Measurements from ENCODE around the gene WDR5. TPM values are rescaled to one million over a fixed set of nuclear protein-coding genes. Genes with fewer than 3 reads are reported as not detected.
A peak's percentile ranks its signal among the peaks of the same experiment; 100 is the strongest.

Gene WDR5
- total and polyA plus RNA-seq, 9 donors: 25.1 to 60.2 (median 47.2) TPM

- Histone ChIP-seq H3K4me1 (ENCODE audit: control insufficient read depth, insufficient read depth, low read length) (peaks cover 36% of the 10 kb centered on the region), H3K36me3 (ENCODE audit: control insufficient read depth, insufficient read depth, low read length) (no peaks in the 10 kb centered on the region), H3K4me3 (ENCODE audit: low read length) (no peak overlapping the region), H3K27ac (ENCODE audit: low read length) (peak overlapping the region; percentile 25), H3K27me3 (ENCODE audit: control insufficient read depth, insufficient read depth, low read length) (peaks cover 2% of the 10 kb centered on the region), H3K9me3 (replicated peaks; ENCODE audit: control insufficient read depth, low read depth, low read length) (no peaks in the 10 kb centered on the region)
- DNase-seq: peak; percentile 32
- 41% methylated on average over 13 of the region's 21 CpGs for WGBS (ENCODE audit: insufficient coverage)
Measured at GRCh38 chr9:134186471-134187109, 50.7 kb downstream of the WDR5 start.

DNA sequence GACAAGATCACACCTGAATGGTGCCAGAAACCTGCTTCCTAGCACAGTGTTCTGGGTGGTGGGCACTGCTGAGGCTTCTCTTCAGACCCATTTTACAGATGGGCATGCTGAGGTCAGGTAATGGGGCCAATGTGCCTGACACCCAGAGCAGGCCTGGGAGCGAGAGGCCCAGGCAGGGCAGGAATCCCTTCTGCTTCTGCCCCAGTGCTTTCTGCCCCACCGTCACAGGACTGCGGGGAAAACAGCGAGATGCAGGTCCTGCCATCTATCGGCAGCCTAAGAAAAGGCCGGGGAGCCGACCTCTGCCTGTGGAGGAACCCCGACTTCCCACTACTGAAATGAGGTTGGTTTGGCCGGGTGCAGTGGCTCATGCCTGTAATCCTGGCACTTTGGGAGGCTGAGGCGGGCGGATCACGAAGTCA lies 51.2 kb downstream of the WDR5 start:
- H3K27me3 ChIP-seq (ENCODE audit: control insufficient read depth, insufficient read depth, low read length): peaks cover 2% of the 10 kb centered on the region
- DNase-seq: peak; percentile 6
- H3K36me3 ChIP-seq (ENCODE audit: control insufficient read depth, insufficient read depth, low read length): no peaks in the 10 kb centered on the region
- WGBS (ENCODE audit: insufficient coverage): 82% methylated on average over 10 of the region's 12 CpGs
- H3K4me1 ChIP-seq (ENCODE audit: control insufficient read depth, insufficient read depth, low read length): peaks cover 35% of the 10 kb centered on the region
- no peak overlapping the region for H3K4me3 ChIP-seq (ENCODE audit: low read length)
- H3K27ac ChIP-seq (ENCODE audit: low read length): no peak overlapping the region
- H3K9me3 ChIP-seq (replicated peaks; ENCODE audit: control insufficient read depth, low read depth, low read length): no peaks in the 10 kb centered on the region

DNA sequence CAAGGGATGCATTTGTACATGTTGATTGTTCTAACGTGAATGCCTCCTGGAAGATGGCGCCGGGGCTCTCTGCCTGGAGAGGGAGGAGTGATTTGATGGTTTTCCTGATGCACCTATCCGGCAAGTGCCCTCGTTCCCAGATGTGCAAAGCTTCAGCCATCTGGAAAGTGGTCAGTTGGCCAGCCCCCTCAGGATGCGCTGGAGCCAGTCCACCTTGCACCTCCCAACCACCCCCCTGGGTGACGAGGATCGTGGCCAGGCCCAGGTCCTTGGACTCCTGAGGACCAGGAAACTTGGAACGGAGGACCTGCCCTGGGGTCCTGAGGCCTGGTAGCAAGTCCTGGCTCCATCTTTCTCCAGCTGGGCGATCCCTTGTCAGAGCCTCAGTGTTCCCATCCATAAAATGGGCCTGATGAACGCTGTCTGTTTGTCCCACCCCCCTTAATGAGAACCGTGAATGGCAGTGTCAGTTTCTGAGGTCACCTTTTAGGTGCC lies 52.1 kb downstream of the WDR5 start:
- Histone ChIP-seq H3K27ac (ENCODE audit: low read length) (no peak overlapping the region), H3K9me3 (replicated peaks; ENCODE audit: control insufficient read depth, low read depth, low read length) (no peaks in the 10 kb centered on the region), H3K36me3 (ENCODE audit: control insufficient read depth, insufficient read depth, low read length) (no peaks in the 10 kb centered on the region), H3K27me3 (ENCODE audit: control insufficient read depth, insufficient read depth, low read length) (peaks cover 2% of the 10 kb centered on the region), H3K4me3 (ENCODE audit: low read length) (no peak overlapping the region), H3K4me1 (ENCODE audit: control insufficient read depth, insufficient read depth, low read length) (peaks cover 35% of the 10 kb centered on the region)
- peak; percentile 16 for DNase-seq
- 72% methylated on average over 12 of the region's 12 CpGs for WGBS (ENCODE audit: insufficient coverage)

DNA sequence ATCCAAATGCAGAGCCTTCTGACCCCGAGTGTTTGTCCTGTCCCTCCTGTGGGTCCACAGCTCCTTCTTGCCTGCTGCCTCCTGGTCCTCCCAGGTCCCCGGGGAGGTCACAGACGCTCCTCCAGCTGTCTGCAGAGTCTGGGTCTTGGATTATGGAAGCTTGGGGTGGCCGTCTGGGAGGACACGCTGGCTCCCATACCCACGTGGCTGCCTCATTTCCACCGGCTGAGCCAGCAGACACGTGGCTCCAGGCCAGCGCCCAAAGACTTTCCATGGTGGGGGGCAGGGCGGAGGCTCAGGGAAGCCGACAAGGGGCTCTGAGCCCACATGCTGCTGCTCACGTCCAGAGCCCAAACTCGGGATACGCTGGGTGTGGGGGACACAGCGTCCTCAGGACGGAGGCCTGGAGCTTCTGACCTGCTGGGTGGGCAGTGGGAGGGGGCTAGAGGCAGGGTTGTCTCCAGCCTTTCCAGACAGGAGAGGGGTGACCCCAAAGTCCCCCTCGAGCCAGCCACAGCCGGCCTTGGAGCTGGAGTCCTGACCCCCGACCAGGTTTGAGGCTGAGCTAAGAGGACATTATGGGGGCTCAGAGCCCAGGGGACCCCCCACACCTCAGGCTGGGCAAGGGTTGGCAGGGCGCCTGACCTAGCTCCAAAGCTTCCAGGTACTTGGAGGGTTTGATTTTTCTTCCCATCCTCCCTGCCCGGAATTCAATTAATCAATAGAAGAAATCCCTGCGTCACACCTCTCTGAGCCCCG lies 52.7 kb downstream of the WDR5 start:
- peak; percentile 72 for DNase-seq
- H3K27ac ChIP-seq (ENCODE audit: low read length): peak overlapping the region; percentile 35
- H3K27me3 ChIP-seq (ENCODE audit: control insufficient read depth, insufficient read depth, low read length): peaks cover 2% of the 10 kb centered on the region
- no peaks in the 10 kb centered on the region for H3K9me3 ChIP-seq (replicated peaks; ENCODE audit: control insufficient read depth, low read depth, low read length)
- WGBS (ENCODE audit: insufficient coverage): 33% methylated on average over 18 of the region's 23 CpGs
- peaks cover 35% of the 10 kb centered on the region for H3K4me1 ChIP-seq (ENCODE audit: control insufficient read depth, insufficient read depth, low read length)
- H3K36me3 ChIP-seq (ENCODE audit: control insufficient read depth, insufficient read depth, low read length): no peaks in the 10 kb centered on the region
- H3K4me3 ChIP-seq (ENCODE audit: low read length): no peak overlapping the region

DNA sequence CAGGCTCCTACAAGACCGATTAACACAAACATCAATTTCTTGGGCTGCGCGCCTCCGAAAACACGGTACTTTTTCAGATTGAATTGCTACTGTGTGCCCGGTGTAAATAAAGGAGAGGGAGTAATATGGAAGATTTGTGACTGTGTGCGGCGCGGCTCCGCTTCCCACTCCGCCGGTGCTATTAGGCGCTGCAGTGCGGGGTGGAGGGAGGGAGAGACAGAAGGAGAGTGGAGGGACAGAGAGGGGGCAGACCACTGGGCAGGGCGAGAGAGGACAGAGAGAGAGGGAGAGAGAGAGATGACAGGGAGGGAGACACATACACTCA lies 53.2 kb downstream of the WDR5 start:
- peak overlapping the region; percentile 35 for H3K27ac ChIP-seq (ENCODE audit: low read length)
- DNase-seq: peak; percentile 44
- H3K36me3 ChIP-seq (ENCODE audit: control insufficient read depth, insufficient read depth, low read length): no peaks in the 10 kb centered on the region
- H3K4me3 ChIP-seq (ENCODE audit: low read length): no peak overlapping the region
- H3K4me1 ChIP-seq (ENCODE audit: control insufficient read depth, insufficient read depth, low read length): peaks cover 35% of the 10 kb centered on the region
- no peaks in the 10 kb centered on the region for H3K9me3 ChIP-seq (replicated peaks; ENCODE audit: control insufficient read depth, low read depth, low read length)
- H3K27me3 ChIP-seq (ENCODE audit: control insufficient read depth, insufficient read depth, low read length): peaks cover 2% of the 10 kb centered on the region
- WGBS (ENCODE audit: insufficient coverage): 21% methylated on average over 9 of the region's 15 CpGs

DNA sequence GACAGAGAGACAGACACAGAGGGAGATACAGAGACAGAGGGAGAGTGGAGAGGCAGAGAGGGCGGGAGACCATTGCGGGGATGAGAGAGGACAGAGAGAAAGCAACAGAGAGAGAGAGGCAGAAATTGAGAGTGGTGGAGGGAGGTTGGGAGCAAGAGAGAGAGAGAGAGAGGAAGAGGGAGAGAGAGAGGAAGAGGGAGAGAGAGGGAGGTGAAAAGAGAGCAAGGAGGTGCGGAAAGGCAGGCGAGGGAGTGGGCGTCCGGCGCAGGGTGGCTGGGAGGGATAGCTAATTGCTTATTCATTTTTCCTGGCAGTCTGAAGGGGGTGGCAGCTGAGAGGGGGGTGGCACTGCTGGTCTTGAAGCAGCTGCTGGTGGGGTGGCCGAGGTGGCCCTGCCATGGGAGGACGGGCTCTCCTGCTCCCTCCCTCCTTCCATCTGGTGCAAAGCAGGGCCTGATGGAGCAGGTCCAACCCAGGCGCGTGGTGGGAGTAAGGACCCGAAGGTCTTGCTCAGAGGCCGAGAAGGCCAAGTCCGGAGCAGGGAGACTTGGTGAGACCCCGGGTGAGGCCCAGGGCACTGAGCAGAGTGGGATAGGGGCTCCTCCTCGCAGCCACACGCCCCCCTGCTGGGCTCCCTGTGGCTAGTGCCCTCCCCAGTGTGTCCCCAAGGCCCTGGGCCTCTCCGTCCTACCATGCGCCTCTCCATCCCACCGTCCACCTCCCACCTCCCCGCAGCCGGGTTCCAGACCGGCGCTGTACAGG lies 53.8 kb downstream of the WDR5 start:
- peak; percentile 74 for DNase-seq
- H3K4me1 ChIP-seq (ENCODE audit: control insufficient read depth, insufficient read depth, low read length): peaks cover 35% of the 10 kb centered on the region
- WGBS (ENCODE audit: insufficient coverage): 45% methylated on average over 22 of the region's 24 CpGs

GRCh38 chr9:134190232-134191121 lies 54.6 kb downstream of the WDR5 start:
- Histone ChIP-seq H3K4me1 (ENCODE audit: control insufficient read depth, insufficient read depth, low read length) (peaks cover 34% of the 10 kb centered on the region), H3K36me3 (ENCODE audit: control insufficient read depth, insufficient read depth, low read length) (no peaks in the 10 kb centered on the region), H3K9me3 (replicated peaks; ENCODE audit: control insufficient read depth, low read depth, low read length) (no peaks in the 10 kb centered on the region), H3K27me3 (ENCODE audit: control insufficient read depth, insufficient read depth, low read length) (peaks cover 2% of the 10 kb centered on the region), H3K4me3 (ENCODE audit: low read length) (no peak overlapping the region), H3K27ac (ENCODE audit: low read length) (no peak overlapping the region)
- WGBS (ENCODE audit: insufficient coverage): 80% methylated on average over 24 of the region's 29 CpGs
- peak; percentile 22 for DNase-seq

More for the DNA sequence above, 53.8 kb downstream of the WDR5 start:
- H3K27me3 ChIP-seq (ENCODE audit: control insufficient read depth, insufficient read depth, low read length): peaks cover 2% of the 10 kb centered on the region
- no peak overlapping the region for H3K4me3 ChIP-seq (ENCODE audit: low read length)
- H3K27ac ChIP-seq (ENCODE audit: low read length): peak overlapping the region; percentile 38
- H3K9me3 ChIP-seq (replicated peaks; ENCODE audit: control insufficient read depth, low read depth, low read length): no peaks in the 10 kb centered on the region
- no peaks in the 10 kb centered on the region for H3K36me3 ChIP-seq (ENCODE audit: control insufficient read depth, insufficient read depth, low read length)

- Histone ChIP-seq H3K27ac (ENCODE audit: low read length) (no peak overlapping the region), H3K4me1 (ENCODE audit: control insufficient read depth, insufficient read depth, low read length) (peaks cover 26% of the 10 kb centered on the region), H3K27me3 (ENCODE audit: control insufficient read depth, insufficient read depth, low read length) (peaks cover 2% of the 10 kb centered on the region), H3K9me3 (replicated peaks; ENCODE audit: control insufficient read depth, low read depth, low read length) (no peaks in the 10 kb centered on the region), H3K36me3 (ENCODE audit: control insufficient read depth, insufficient read depth, low read length) (no peaks in the 10 kb centered on the region), H3K4me3 (ENCODE audit: low read length) (no peak overlapping the region)
- no peak for DNase-seq
- 91% methylated on average over 5 of the region's 6 CpGs for WGBS (ENCODE audit: insufficient coverage)
Measured at GRCh38 chr9:134191455-134192209, 55.8 kb downstream of the WDR5 start.

DNA sequence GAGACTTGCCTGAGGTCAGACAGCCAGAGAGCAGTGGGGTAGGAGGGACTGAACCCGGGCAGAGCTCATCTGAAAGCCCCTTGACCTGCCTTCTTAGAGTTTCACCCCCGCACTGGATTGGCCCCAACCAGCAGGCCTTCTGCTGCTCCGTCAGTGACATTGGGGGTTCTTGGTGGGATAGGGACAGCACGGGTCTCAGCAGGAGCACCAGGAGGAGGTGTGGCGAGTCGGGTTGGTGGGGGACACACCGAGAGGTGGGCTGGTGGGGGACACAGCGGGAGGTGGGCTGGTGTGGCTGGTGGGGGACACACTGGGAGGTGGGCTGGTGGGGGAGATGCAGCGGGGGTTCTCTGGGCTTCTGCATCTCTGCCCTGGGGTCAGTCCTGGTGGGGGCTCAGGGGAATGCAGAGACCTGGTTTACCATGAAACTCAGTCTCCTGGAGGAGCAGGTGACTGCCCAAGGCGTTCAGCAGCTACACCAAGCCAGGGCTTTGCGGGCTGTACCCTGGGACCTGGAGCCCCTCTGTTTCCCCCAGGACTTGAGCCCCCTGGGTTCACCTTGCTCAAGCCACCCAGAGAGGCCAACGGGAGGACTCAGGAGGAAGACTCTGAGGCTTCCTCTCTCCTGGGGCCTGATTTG lies 56.5 kb downstream of the WDR5 start:
- Histone ChIP-seq H3K27me3 (ENCODE audit: control insufficient read depth, insufficient read depth, low read length) (peaks cover 2% of the 10 kb centered on the region), H3K4me3 (ENCODE audit: low read length) (no peak overlapping the region), H3K4me1 (ENCODE audit: control insufficient read depth, insufficient read depth, low read length) (peaks cover 23% of the 10 kb centered on the region), H3K27ac (ENCODE audit: low read length) (no peak overlapping the region), H3K9me3 (replicated peaks; ENCODE audit: control insufficient read depth, low read depth, low read length) (no peaks in the 10 kb centered on the region), H3K36me3 (ENCODE audit: control insufficient read depth, insufficient read depth, low read length) (no peaks in the 10 kb centered on the region)
- DNase-seq: peak; percentile 3
- 82% methylated on average over 11 of the region's 12 CpGs for WGBS (ENCODE audit: insufficient coverage)

Data from muscle of leg (tissue), 11 donors.